GM19324 (cell line): ENCODE data around the gene ARHGAP18.
A peak's percentile ranks its signal among the peaks of the same experiment; 100 is the strongest.

Experiments
- ATAC-seq: cut with Tn5 transposase; IDR thresholded peaks from one replicate; pipeline ENCODE4 v1.9.1; 2021; ENCODE audit warnings: mild to moderate bottlenecking, moderate library complexity; ENCODE audit not compliant: unreplicated experiment, low FRiP score

The ARHGAP18 gene

GRCh38 chr6:129725341-129725740, 15.4 kb upstream of the ARHGAP18 start:
- ATAC-seq, result no peak

- no peak for ATAC-seq
Measured at GRCh38 chr6:129719692-129720091, 9.7 kb upstream of the ARHGAP18 start.

GRCh38 chr6:129717277-129717676, 7.3 kb upstream of the ARHGAP18 start:
- ATAC-seq, result no peak

GRCh38 chr6:129713806-129714333, 3.9 kb upstream of the ARHGAP18 start:
- ATAC-seq, result no peak

- no peak for ATAC-seq
Measured at GRCh38 chr6:129711271-129711631, 1.3 kb upstream of the ARHGAP18 start.

GRCh38 chr6:129710450-129711270, 683 bp upstream of the ARHGAP18 start:
- ATAC-seq, result no peak

- peak; percentile 23 for ATAC-seq
Measured at GRCh38 chr6:129709196-129709768, 695 bp downstream of the ARHGAP18 start.

GRCh38 chr6:129708496-129709195, 1.3 kb downstream of the ARHGAP18 start:
- ATAC-seq, result no peak

GRCh38 chr6:129707882-129708495, 2.0 kb downstream of the ARHGAP18 start:
- ATAC-seq, result no peak

- ATAC-seq, result no peak
Measured at GRCh38 chr6:129707028-129707427, 2.9 kb downstream of the ARHGAP18 start.

- ATAC-seq, result no peak
Measured at GRCh38 chr6:129705212-129705611, 4.8 kb downstream of the ARHGAP18 start.

- ATAC-seq, result no peak
Measured at GRCh38 chr6:129704708-129705107, 5.3 kb downstream of the ARHGAP18 start.

- no peak for ATAC-seq
Measured at GRCh38 chr6:129701721-129702455, 8.1 kb downstream of the ARHGAP18 start.

GRCh38 chr6:129700666-129701065, 9.3 kb downstream of the ARHGAP18 start:
- ATAC-seq, result no peak

GRCh38 chr6:129699659-129700058, 10.3 kb downstream of the ARHGAP18 start:
- no peak for ATAC-seq

- ATAC-seq, result no peak
Measured at GRCh38 chr6:129698430-129698829, 11.5 kb downstream of the ARHGAP18 start.

- no peak for ATAC-seq
Measured at GRCh38 chr6:129697788-129698187, 12.2 kb downstream of the ARHGAP18 start.

- no peak for ATAC-seq
Measured at GRCh38 chr6:129696843-129697242, 13.1 kb downstream of the ARHGAP18 start.

GRCh38 chr6:129696028-129696418, 14.0 kb downstream of the ARHGAP18 start:
- ATAC-seq, result no peak

- ATAC-seq, result no peak
Measured at GRCh38 chr6:129695373-129696027, 14.5 kb downstream of the ARHGAP18 start.
